Skin of body (tissue), 2 donors: ENCODE measurements around the gene KRT72. TPM values are rescaled to one million over a fixed set of nuclear protein-coding genes. Genes with fewer than 3 reads are reported as not detected.

ENCODE experiments used
- DNase-seq: peaks from one replicate; lab custom pipeline; 2025; lab: John Stamatoyannopoulos, UW
- total RNA-seq: library from RNA; depleted of rRNA; stranded (reverse); fragments of >200 nt; gene quantifications from one replicate; pipeline ENCODE4 v1.2.3, GENCODE V29; 2014

KRT72 gene
- total RNA-seq, 1 donor from 2014 or later, result 12.0 TPM

GRCh38 chr12:52630599-52631200, 29.4 kb upstream of the KRT72 start:
- no peak for DNase-seq

GRCh38 chr12:52630008-52630500, 28.8 kb upstream of the KRT72 start:
- no peak for DNase-seq

GRCh38 chr12:52629281-52630007, 28.2 kb upstream of the KRT72 start:
- DNase-seq, result no peak

- no peak for DNase-seq
Observed at GRCh38 chr12:52628841-52629240, 27.6 kb upstream of the KRT72 start.

GRCh38 chr12:52628111-52628507, 26.8 kb upstream of the KRT72 start:
- DNase-seq, result no peak

GRCh38 chr12:52627395-52628110, 26.3 kb upstream of the KRT72 start:
- DNase-seq, result no peak

GRCh38 chr12:52622349-52622748, 21.1 kb upstream of the KRT72 start:
- no peak for DNase-seq

- no peak for DNase-seq
Observed at GRCh38 chr12:52618866-52619265, 17.6 kb upstream of the KRT72 start.

GRCh38 chr12:52618216-52618615, 17.0 kb upstream of the KRT72 start, which contains the start of gene KRT73:
Gene KRT73 (minus strand): TSS chr12:52618559. CDS start chr12:52618524, 35 bp downstream.
- no peak for DNase-seq

- no peak for DNase-seq
Observed at GRCh38 chr12:52617403-52617785, 16.1 kb upstream of the KRT72 start.

- DNase-seq, result no peak
Observed at GRCh38 chr12:52616680-52617402, 15.6 kb upstream of the KRT72 start.

GRCh38 chr12:52615912-52616311, 14.6 kb upstream of the KRT72 start:
- no peak for DNase-seq

- no peak for DNase-seq
Observed at GRCh38 chr12:52615208-52615868, 14.1 kb upstream of the KRT72 start.

- no peak for DNase-seq
Observed at GRCh38 chr12:52614381-52615207, 13.3 kb upstream of the KRT72 start.

GRCh38 chr12:52613384-52614030, 12.2 kb upstream of the KRT72 start:
- no peak for DNase-seq

- no peak for DNase-seq
Observed at GRCh38 chr12:52612431-52613383, 11.4 kb upstream of the KRT72 start.

- no peak for DNase-seq
Observed at GRCh38 chr12:52611080-52611468, 9.8 kb upstream of the KRT72 start.

GRCh38 chr12:52608826-52609630, 7.8 kb upstream of the KRT72 start:
- no peak for DNase-seq
